Measurements from ENCODE around the gene DSCAML1.

DSCAML1 gene

GRCh38 chr11:117634756-117635603, 162.0 kb downstream of the DSCAML1 start:
- DNase-seq (ENCODE audit: low read depth), result no peak

GRCh38 chr11:117633976-117634755, 162.8 kb downstream of the DSCAML1 start:
- no peak for DNase-seq (ENCODE audit: low read depth)

GRCh38 chr11:117633186-117633754, 163.7 kb downstream of the DSCAML1 start:
- no peak for DNase-seq (ENCODE audit: low read depth)

- no peak for DNase-seq (ENCODE audit: low read depth)
Measured at GRCh38 chr11:117632306-117632705, 164.7 kb downstream of the DSCAML1 start.

GRCh38 chr11:117631336-117632140, 165.5 kb downstream of the DSCAML1 start:
- no peak for DNase-seq (ENCODE audit: low read depth)

GRCh38 chr11:117629891-117630538, 167.0 kb downstream of the DSCAML1 start:
- DNase-seq (ENCODE audit: low read depth), result no peak

GRCh38 chr11:117629146-117629545, 167.9 kb downstream of the DSCAML1 start:
- no peak for DNase-seq (ENCODE audit: low read depth)

GRCh38 chr11:117627259-117627658, 169.8 kb downstream of the DSCAML1 start:
- DNase-seq (ENCODE audit: low read depth), result no peak

- no peak for DNase-seq (ENCODE audit: low read depth)
Measured at GRCh38 chr11:117626576-117626975, 170.4 kb downstream of the DSCAML1 start.

GRCh38 chr11:117625237-117625636, 171.8 kb downstream of the DSCAML1 start:
- no peak for DNase-seq (ENCODE audit: low read depth)

GRCh38 chr11:117623831-117624271, 173.2 kb downstream of the DSCAML1 start:
- DNase-seq (ENCODE audit: low read depth), result no peak

GRCh38 chr11:117621226-117621625, 175.8 kb downstream of the DSCAML1 start:
- no peak for DNase-seq (ENCODE audit: low read depth)

- DNase-seq (ENCODE audit: low read depth), result no peak
Measured at GRCh38 chr11:117620659-117621058, 176.4 kb downstream of the DSCAML1 start.

- no peak for DNase-seq (ENCODE audit: low read depth)
Measured at GRCh38 chr11:117620086-117620485, 176.9 kb downstream of the DSCAML1 start.

- DNase-seq (ENCODE audit: low read depth), result no peak
Measured at GRCh38 chr11:117619661-117620060, 177.4 kb downstream of the DSCAML1 start.

GRCh38 chr11:117618982-117619355, 178.0 kb downstream of the DSCAML1 start:
- no peak for DNase-seq (ENCODE audit: low read depth)

- no peak for DNase-seq (ENCODE audit: low read depth)
Measured at GRCh38 chr11:117618302-117618981, 178.6 kb downstream of the DSCAML1 start.

GRCh38 chr11:117616979-117617378, 180.0 kb downstream of the DSCAML1 start:
- no peak for DNase-seq (ENCODE audit: low read depth)

GRCh38 chr11:117614728-117615127, 182.3 kb downstream of the DSCAML1 start:
- no peak for DNase-seq (ENCODE audit: low read depth)

GRCh38 chr11:117613521-117613920, 183.5 kb downstream of the DSCAML1 start:
- no peak for DNase-seq (ENCODE audit: low read depth)

GRCh38 chr11:117612177-117612576, 184.8 kb downstream of the DSCAML1 start:
- DNase-seq (ENCODE audit: low read depth), result no peak
